ENCODE data around the gene TLR7. TPM values are rescaled to one million over a fixed set of nuclear protein-coding genes. Genes with fewer than 3 reads are reported as not detected.

Gene TLR7
- total RNA-seq, 1 experiment from 2014 or later: not detected

GRCh38 chrX:12903646-12904045, 36.8 kb downstream of the TLR7 start:
- Histone ChIP-seq H3K27ac (ENCODE audit: low read length) (no peak overlapping the region), H3K9me3 (ENCODE audit: control insufficient read depth, insufficient read depth, low read depth, low read length) (no peaks in the 10 kb centered on the region), H3K27me3 (ENCODE audit: control insufficient read depth, insufficient read depth, low read length) (no peaks in the 10 kb centered on the region), H3K4me1 (ENCODE audit: control insufficient read depth, insufficient read depth, low read length) (no peaks in the 10 kb centered on the region), H3K36me3 (ENCODE audit: control insufficient read depth, insufficient read depth, low read length) (no peaks in the 10 kb centered on the region), H3K4me3 (ENCODE audit: low read depth in 2 of 2, low read length in 2 of 2) (no peak overlapping the region)
- intact Hi-C loops (cut with micrococcal nuclease; ENCODE audit: unreplicated experiment) (loop anchor here (5.0 kb wide), 1 partner anchor 91 kb away; no protein-coding TSS in a partner anchor), in situ Hi-C loops (cut with HindIII; ENCODE audit: low pct_unique_long_range_greater_than_20kb, low sequenced_read_pairs) (no loop called here)
- no TSS peak for BruUV-seq (replicated peaks)
- POLR2A ChIA-PET: no interaction called here
- TF ChIP-seq REST (IDR thresholded peaks at IDR 0.05; ENCODE audit: insufficient read depth in 1 of 2, low read depth in 2 of 2, low read length in 1 of 2): no peak
- no peak for TF ChIP-seq TCF7L2 (IDR thresholded peaks at IDR 0.05; ENCODE audit: low read depth, low read length)
- TF ChIP-seq SIN3A (IDR thresholded peaks at IDR 0.05; ENCODE audit: borderline replicate concordance, insufficient read depth, low read depth, low read length): no peak
- no peak for TF ChIP-seq CTCF (IDR thresholded peaks at IDR 0.05)
- no peak for TF ChIP-seq POLR2AphosphoS5 (IDR thresholded peaks at IDR 0.05; ENCODE audit: low read depth, low read length)
- ATAC-seq: no peak
- DNase-seq (ENCODE audit: low read depth, low spot score): no peak
- CTCF ChIA-PET: no interaction called here

GRCh38 chrX:12906046-12906761, 39.3 kb downstream of the TLR7 start, which contains the start of gene TLR8:
Gene TLR8, plus strand, starts transcription at chrX:12906620. Its CDS starts 87 bp downstream, at chrX:12906707.
- no peaks in the 10 kb centered on the region for H3K4me1 ChIP-seq (ENCODE audit: control insufficient read depth, insufficient read depth, low read length)
- DNase-seq (ENCODE audit: low read depth, low spot score) (no peak), ATAC-seq (no peak)
- H3K9me3 ChIP-seq (ENCODE audit: control insufficient read depth, insufficient read depth, low read depth, low read length): no peaks in the 10 kb centered on the region
- no peak within 1 kb of the TSS for H3K4me3 ChIP-seq (ENCODE audit: low read depth in 2 of 2, low read length in 2 of 2)
- TF ChIP-seq TCF7L2 (IDR thresholded peaks at IDR 0.05; ENCODE audit: low read depth, low read length) (no peak), REST (IDR thresholded peaks at IDR 0.05; ENCODE audit: insufficient read depth in 1 of 2, low read depth in 2 of 2, low read length in 1 of 2) (no peak), CTCF (IDR thresholded peaks at IDR 0.05) (no peak), SIN3A (IDR thresholded peaks at IDR 0.05; ENCODE audit: borderline replicate concordance, insufficient read depth, low read depth, low read length) (no peak), POLR2AphosphoS5 (IDR thresholded peaks at IDR 0.05; ENCODE audit: low read depth, low read length) (no peak)
- in situ Hi-C loops (cut with HindIII; ENCODE audit: low pct_unique_long_range_greater_than_20kb, low sequenced_read_pairs): no loop called here
- no peak within 1 kb of the TSS for H3K27ac ChIP-seq (ENCODE audit: low read length)
- ChIA-PET CTCF (no interaction called here), POLR2A (interaction anchor here (0.6 kb wide), 1 partner anchor 767 kb away, joined by 9 read pairs; no protein-coding TSS in a partner anchor)
- intact Hi-C loops (cut with micrococcal nuclease; ENCODE audit: unreplicated experiment): no loop called here
- no peaks in the 10 kb centered on the region for H3K27me3 ChIP-seq (ENCODE audit: control insufficient read depth, insufficient read depth, low read length)
- BruUV-seq (replicated peaks): no TSS peak
- H3K36me3 ChIP-seq (ENCODE audit: control insufficient read depth, insufficient read depth, low read length): no peaks in the 10 kb centered on the region
